HG02943 (cell line): ENCODE results near the gene KIF25.

Experiments used
- ATAC-seq: cut with Tn5 transposase; IDR thresholded peaks from one replicate; pipeline ENCODE4 v1.9.1; 2021; ENCODE audit warnings: mild to moderate bottlenecking, low read depth, moderate library complexity; ENCODE audit not compliant: unreplicated experiment

The KIF25 gene

GRCh38 chr6:168015482-168016175 lies 18.2 kb downstream of the KIF25 start:
- no peak for ATAC-seq

GRCh38 chr6:168016176-168016620 lies 18.7 kb downstream of the KIF25 start:
- ATAC-seq, result no peak

GRCh38 chr6:168016721-168017525 lies 19.5 kb downstream of the KIF25 start:
- no peak for ATAC-seq

- ATAC-seq, result no peak
Measured at GRCh38 chr6:168017629-168018028, 20.2 kb downstream of the KIF25 start.

- no peak for ATAC-seq
Measured at GRCh38 chr6:168018664-168019063, 21.2 kb downstream of the KIF25 start.

GRCh38 chr6:168020242-168020641 lies 22.8 kb downstream of the KIF25 start:
- no peak for ATAC-seq

- no peak for ATAC-seq
Measured at GRCh38 chr6:168021581-168021980, 24.1 kb downstream of the KIF25 start.

- no peak for ATAC-seq
Measured at GRCh38 chr6:168022488-168023321, 25.2 kb downstream of the KIF25 start.

- ATAC-seq, result no peak
Measured at GRCh38 chr6:168024951-168025510, 27.6 kb downstream of the KIF25 start.

GRCh38 chr6:168025831-168026710 lies 28.6 kb downstream of the KIF25 start:
- ATAC-seq, result no peak

- ATAC-seq, result no peak
Measured at GRCh38 chr6:168026925-168027324, 29.5 kb downstream of the KIF25 start.

GRCh38 chr6:168027521-168027920 lies 30.1 kb downstream of the KIF25 start:
- ATAC-seq, result no peak

GRCh38 chr6:168028181-168028580 lies 30.7 kb downstream of the KIF25 start:
- no peak for ATAC-seq

- no peak for ATAC-seq
Measured at GRCh38 chr6:168029459-168030217, 32.2 kb downstream of the KIF25 start.

GRCh38 chr6:168030218-168030746 lies 32.8 kb downstream of the KIF25 start:
- ATAC-seq, result no peak

- ATAC-seq, result no peak
Measured at GRCh38 chr6:168030908-168031307, 33.4 kb downstream of the KIF25 start.

GRCh38 chr6:168031411-168031971 lies 34.0 kb downstream of the KIF25 start:
- ATAC-seq, result no peak

- no peak for ATAC-seq
Measured at GRCh38 chr6:168032005-168032760, 34.7 kb downstream of the KIF25 start.
